ENCODE data around the gene CCL2. TPM values are rescaled to one million over a fixed set of nuclear protein-coding genes. Genes with fewer than 3 reads are reported as not detected.

CCL2 gene
- 14.3 and 25.8 TPM in 2 replicates for total RNA-seq

GRCh38 chr17:34254651-34255380, at the start of gene CCL2:
Gene CCL2, plus strand, starts transcription at chr17:34255285. Its CDS starts 65 bp downstream, at chr17:34255350.
- no peak for DNase-seq (ENCODE audit: low read depth)
- H3K27me3 ChIP-seq (ENCODE audit: control insufficient read depth, insufficient read depth, low read length), result no peaks in the 10 kb centered on the region
- H3K36me3 ChIP-seq (ENCODE audit: control insufficient read depth, insufficient read depth, low read length), result no peaks in the 10 kb centered on the region
- peak within 1 kb of the TSS; percentile 22 for H3K4me3 ChIP-seq (ENCODE audit: low read depth, low read length)
- no peak for TF ChIP-seq CTCF (IDR thresholded peaks at IDR 0.05; ENCODE audit: insufficient read depth, low read length, poor library complexity, severe bottlenecking)

GRCh38 chr17:34205401-34205800, 49.7 kb upstream of the CCL2 start:
- no peak for TF ChIP-seq CTCF (IDR thresholded peaks at IDR 0.05; ENCODE audit: insufficient read depth, low read length, poor library complexity, severe bottlenecking)
- Histone ChIP-seq H3K36me3 (ENCODE audit: control insufficient read depth, insufficient read depth, low read length) (no peaks in the 10 kb centered on the region), H3K27me3 (ENCODE audit: control insufficient read depth, insufficient read depth, low read length) (no peaks in the 10 kb centered on the region), H3K4me3 (ENCODE audit: low read depth, low read length) (no peak overlapping the region)
- DNase-seq (ENCODE audit: low read depth), result no peak

GRCh38 chr17:34206569-34206968, 48.5 kb upstream of the CCL2 start:
- TF ChIP-seq CTCF (IDR thresholded peaks at IDR 0.05; ENCODE audit: insufficient read depth, low read length, poor library complexity, severe bottlenecking), result no peak
- H3K27me3 ChIP-seq (ENCODE audit: control insufficient read depth, insufficient read depth, low read length), result no peaks in the 10 kb centered on the region
- no peak for DNase-seq (ENCODE audit: low read depth)
- no peaks in the 10 kb centered on the region for H3K36me3 ChIP-seq (ENCODE audit: control insufficient read depth, insufficient read depth, low read length)
- H3K4me3 ChIP-seq (ENCODE audit: low read depth, low read length), result no peak overlapping the region

GRCh38 chr17:34207572-34207971, 47.5 kb upstream of the CCL2 start:
- DNase-seq (ENCODE audit: low read depth), result no peak
- no peaks in the 10 kb centered on the region for H3K36me3 ChIP-seq (ENCODE audit: control insufficient read depth, insufficient read depth, low read length)
- no peaks in the 10 kb centered on the region for H3K27me3 ChIP-seq (ENCODE audit: control insufficient read depth, insufficient read depth, low read length)
- TF ChIP-seq CTCF (IDR thresholded peaks at IDR 0.05; ENCODE audit: insufficient read depth, low read length, poor library complexity, severe bottlenecking), result no peak
- no peak overlapping the region for H3K4me3 ChIP-seq (ENCODE audit: low read depth, low read length)

- no peak for DNase-seq (ENCODE audit: low read depth)
- Histone ChIP-seq H3K27me3 (ENCODE audit: control insufficient read depth, insufficient read depth, low read length) (no peaks in the 10 kb centered on the region), H3K4me3 (ENCODE audit: low read depth, low read length) (no peak overlapping the region), H3K36me3 (ENCODE audit: control insufficient read depth, insufficient read depth, low read length) (no peaks in the 10 kb centered on the region)
- no peak for TF ChIP-seq CTCF (IDR thresholded peaks at IDR 0.05; ENCODE audit: insufficient read depth, low read length, poor library complexity, severe bottlenecking)
Observed at GRCh38 chr17:34218748-34219147, 36.3 kb upstream of the CCL2 start.

GRCh38 chr17:34219405-34219804, 35.7 kb upstream of the CCL2 start:
- no peak for TF ChIP-seq CTCF (IDR thresholded peaks at IDR 0.05; ENCODE audit: insufficient read depth, low read length, poor library complexity, severe bottlenecking)
- Histone ChIP-seq H3K4me3 (ENCODE audit: low read depth, low read length) (no peak overlapping the region), H3K36me3 (ENCODE audit: control insufficient read depth, insufficient read depth, low read length) (no peaks in the 10 kb centered on the region), H3K27me3 (ENCODE audit: control insufficient read depth, insufficient read depth, low read length) (no peaks in the 10 kb centered on the region)
- DNase-seq (ENCODE audit: low read depth), result no peak
